22Rv1 (cell line): ENCODE data around the gene SKAP2.

Source experiments
- H3K27ac ChIP-seq: fragments of 450-650 bp; 2 replicates; pipeline ENCODE4 v1.5.1; 2017
- CTCF ChIP-seq: fragments of 450-650 bp; IDR thresholded peaks from 2 replicates; pipeline ENCODE4 v1.5.1; 2017; ENCODE audit warnings: mild to moderate bottlenecking
- ZFX ChIP-seq: fragments of 450-650 bp; IDR thresholded peaks from 2 replicates; pipeline ENCODE4 v1.6.1; 2017; ENCODE audit warnings: antibody characterized with exemption, borderline replicate concordance

The SKAP2 gene

GRCh38 chr7:26698194-26698593 lies 166.2 kb downstream of the SKAP2 start:
- H3K27ac ChIP-seq = no peak overlapping the region
- TF ChIP-seq ZFX = no peak
- TF ChIP-seq CTCF = no peak

- TF ChIP-seq ZFX = no peak
- no peak for TF ChIP-seq CTCF
- no peak overlapping the region for H3K27ac ChIP-seq
Measured at GRCh38 chr7:26696978-26697377, 167.4 kb downstream of the SKAP2 start.

GRCh38 chr7:26696161-26696560 lies 168.2 kb downstream of the SKAP2 start:
- no peak for TF ChIP-seq ZFX
- no peak overlapping the region for H3K27ac ChIP-seq

- TF ChIP-seq ZFX (no peak), CTCF (no peak)
- H3K27ac ChIP-seq = no peak overlapping the region
Measured at GRCh38 chr7:26694713-26695112, 169.7 kb downstream of the SKAP2 start.

GRCh38 chr7:26694141-26694540 lies 170.2 kb downstream of the SKAP2 start:
- H3K27ac ChIP-seq = no peak overlapping the region
- TF ChIP-seq ZFX = no peak
- no peak for TF ChIP-seq CTCF

GRCh38 chr7:26691886-26692285 lies 172.5 kb downstream of the SKAP2 start:
- TF ChIP-seq CTCF (no peak), ZFX (no peak)

GRCh38 chr7:26691406-26691805 lies 173.0 kb downstream of the SKAP2 start:
- TF ChIP-seq CTCF (no peak), ZFX (no peak)
- no peak overlapping the region for H3K27ac ChIP-seq

More at GRCh38 chr7:26691886-26692285, 172.5 kb downstream of the SKAP2 start:
- H3K27ac ChIP-seq = no peak overlapping the region

- no peak overlapping the region for H3K27ac ChIP-seq
- TF ChIP-seq ZFX (no peak), CTCF (no peak)
Measured at GRCh38 chr7:26690135-26690805, 174.1 kb downstream of the SKAP2 start.
